Loucy (cell line): ENCODE measurements around the gene CXCL10.
"Not testable (repeated sequence)": the region's sequence is repeated elsewhere in the genome, so short reads cannot be mapped to it uniquely, and the experiment has no call there.

ENCODE experiments used
- H2AFZ ChIP-seq: fragments of 200-600 bp; sonication (generic); 2 replicates; pipeline ENCODE4 v1.6.0; 2016; ENCODE audit warnings: antibody characterized with exemption, mild to moderate bottlenecking, low read length, moderate library complexity
- H3F3A ChIP-seq: fragments of 200-600 bp; 2 replicates; pipeline ENCODE4 v1.6.0; 2016; ENCODE audit warnings: antibody characterized with exemption, low read depth, mild to moderate bottlenecking
- H3K27me3 ChIP-seq: fragments of 200-600 bp; sonication (generic); 2 replicates; pipeline ENCODE4 v1.6.1; 2014; ENCODE audit warnings: low read length, mild to moderate bottlenecking; ENCODE audit not compliant: insufficient read depth, poor library complexity, severe bottlenecking
- H3K36me3 ChIP-seq: fragments of 200-600 bp; sonication (generic); 2 replicates; pipeline ENCODE4 v1.6.1; 2016; ENCODE audit warnings: low read length; ENCODE audit not compliant: insufficient read depth
- H3K4me1 ChIP-seq: fragments of 200-600 bp; sonication (generic); 2 replicates; pipeline ENCODE4 v1.5.1; 2014; ENCODE audit warnings: low read length, mild to moderate bottlenecking; ENCODE audit not compliant: insufficient read depth, poor library complexity, severe bottlenecking
- H3K4me2 ChIP-seq: fragments of 200-600 bp; sonication (generic); 2 replicates; pipeline ENCODE4 v1.6.0; 2014; ENCODE audit warnings: antibody characterized with exemption, low read length, low read depth, mild to moderate bottlenecking; ENCODE audit not compliant: poor library complexity, severe bottlenecking
- H3K4me3 ChIP-seq: fragments of 200-600 bp; sonication (generic); 2 replicates; pipeline ENCODE4 v1.5.1; 2014; ENCODE audit warnings: low read length, mild to moderate bottlenecking, mixed read lengths; ENCODE audit not compliant: poor library complexity, severe bottlenecking
- H3K79me2 ChIP-seq: fragments of 200-600 bp; sonication (generic); 2 replicates; pipeline ENCODE4 v1.6.1; 2014; ENCODE audit warnings: low read length; ENCODE audit not compliant: insufficient read depth
- H3K9ac ChIP-seq: fragments of 200-600 bp; sonication (generic); 2 replicates; pipeline ENCODE4 v1.6.0; 2014; ENCODE audit warnings: mild to moderate bottlenecking, low read depth, low read length, moderate library complexity; ENCODE audit not compliant: poor library complexity, severe bottlenecking
- H3K9me2 ChIP-seq: fragments of 200-600 bp; sonication (generic); replicated peaks from 2 replicates; pipeline ENCODE4 v1.6.1; 2016; ENCODE audit warnings: low read depth, low read length, mixed read lengths
- H3K9me3 ChIP-seq: fragments of 200-600 bp; sonication (generic); 2 replicates; pipeline ENCODE4 v1.6.1; 2014; ENCODE audit warnings: mild to moderate bottlenecking, antibody characterized with exemption, low read length, low read depth; ENCODE audit not compliant: insufficient read depth
- H4K20me1 ChIP-seq: fragments of 200-600 bp; sonication (generic); 2 replicates; pipeline ENCODE4 v1.6.0; 2014; ENCODE audit warnings: antibody characterized with exemption, low read length, mild to moderate bottlenecking; ENCODE audit not compliant: insufficient read depth, poor library complexity, severe bottlenecking
- EZH2phosphoT487 ChIP-seq: fragments of 200-600 bp; IDR thresholded peaks from 2 replicates; pipeline ENCODE4 v1.6.1; 2018; ENCODE audit warnings: antibody characterized with exemption, mild to moderate bottlenecking, moderate library complexity, borderline replicate concordance
- TF ChIP-seq, protein P1 (sequence below): fragments of 200-600 bp; sonication (generic); conservative IDR thresholded peaks from 2 replicates; pipeline ENCODE4 v1.5.1; 2014; ENCODE audit warnings: mild to moderate bottlenecking, antibody characterized with exemption, low read length

Gene CXCL10

DNA sequence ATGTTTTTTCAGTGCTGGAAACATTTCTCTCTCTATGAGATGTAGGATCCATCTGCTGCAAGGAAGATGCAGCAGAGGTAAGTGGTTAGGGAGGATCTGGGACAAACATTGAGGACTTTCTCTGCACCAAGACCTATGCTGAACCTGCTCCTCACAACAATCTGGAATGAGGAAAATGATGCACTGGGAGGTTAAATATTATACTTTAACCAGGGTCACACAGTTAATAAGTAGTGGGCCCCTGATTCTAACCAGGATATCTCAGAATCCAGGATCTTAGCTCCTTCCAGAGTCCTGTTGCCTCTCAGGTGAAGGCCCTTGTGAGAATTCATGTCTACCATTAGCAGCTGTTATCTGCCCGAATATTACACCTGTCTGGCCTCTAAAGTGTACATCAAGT lies 23.0 kb downstream of the CXCL10 start:
- Histone ChIP-seq H3F3A (no peaks in the 10 kb centered on the region), H3K4me3 (no peak overlapping the region), H3K9ac (no peak overlapping the region), H3K9me2 (no peaks in the 10 kb centered on the region), H3K4me1 (no peaks in the 10 kb centered on the region), H4K20me1 (no peaks in the 10 kb centered on the region), H3K4me2 (no peak overlapping the region), H3K79me2 (no peaks in the 10 kb centered on the region), H2AFZ (no peak overlapping the region), H3K27me3 (no peaks in the 10 kb centered on the region), H3K9me3 (no peaks in the 10 kb centered on the region), H3K36me3 (no peaks in the 10 kb centered on the region)
- TF ChIP-seq EZH2phosphoT487, result no peak
- TF ChIP-seq, protein P1, sequence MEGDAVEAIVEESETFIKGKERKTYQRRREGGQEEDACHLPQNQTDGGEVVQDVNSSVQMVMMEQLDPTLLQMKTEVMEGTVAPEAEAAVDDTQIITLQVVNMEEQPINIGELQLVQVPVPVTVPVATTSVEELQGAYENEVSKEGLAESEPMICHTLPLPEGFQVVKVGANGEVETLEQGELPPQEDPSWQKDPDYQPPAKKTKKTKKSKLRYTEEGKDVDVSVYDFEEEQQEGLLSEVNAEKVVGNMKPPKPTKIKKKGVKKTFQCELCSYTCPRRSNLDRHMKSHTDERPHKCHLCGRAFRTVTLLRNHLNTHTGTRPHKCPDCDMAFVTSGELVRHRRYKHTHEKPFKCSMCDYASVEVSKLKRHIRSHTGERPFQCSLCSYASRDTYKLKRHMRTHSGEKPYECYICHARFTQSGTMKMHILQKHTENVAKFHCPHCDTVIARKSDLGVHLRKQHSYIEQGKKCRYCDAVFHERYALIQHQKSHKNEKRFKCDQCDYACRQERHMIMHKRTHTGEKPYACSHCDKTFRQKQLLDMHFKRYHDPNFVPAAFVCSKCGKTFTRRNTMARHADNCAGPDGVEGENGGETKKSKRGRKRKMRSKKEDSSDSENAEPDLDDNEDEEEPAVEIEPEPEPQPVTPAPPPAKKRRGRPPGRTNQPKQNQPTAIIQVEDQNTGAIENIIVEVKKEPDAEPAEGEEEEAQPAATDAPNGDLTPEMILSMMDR, result no peak

- not testable (repeated sequence) for H3K9me3 ChIP-seq, H3K27me3 ChIP-seq, H3F3A ChIP-seq, H3K9me2 ChIP-seq, H3K9ac ChIP-seq, H3K4me2 ChIP-seq, H4K20me1 ChIP-seq, H3K36me3 ChIP-seq, H3K4me3 ChIP-seq, H3K4me1 ChIP-seq, H3K79me2 ChIP-seq, H2AFZ ChIP-seq
Measured at GRCh38 chr4:75998525-75999147, 24.7 kb downstream of the CXCL10 start.

GRCh38 chr4:75997946-75998345 lies 25.4 kb downstream of the CXCL10 start:
- Histone ChIP-seq H4K20me1 (no peaks in the 10 kb centered on the region), H3K27me3 (no peaks in the 10 kb centered on the region), H3K4me3 (no peak overlapping the region), H3K9me2 (no peaks in the 10 kb centered on the region), H3K4me1 (no peaks in the 10 kb centered on the region), H3K36me3 (no peaks in the 10 kb centered on the region), H3K9me3 (no peaks in the 10 kb centered on the region), H3K79me2 (no peaks in the 10 kb centered on the region), H3K4me2 (no peak overlapping the region), H3F3A (no peaks in the 10 kb centered on the region), H3K9ac (no peak overlapping the region), H2AFZ (no peak overlapping the region)
- TF ChIP-seq, protein P1, result no peak

DNA sequence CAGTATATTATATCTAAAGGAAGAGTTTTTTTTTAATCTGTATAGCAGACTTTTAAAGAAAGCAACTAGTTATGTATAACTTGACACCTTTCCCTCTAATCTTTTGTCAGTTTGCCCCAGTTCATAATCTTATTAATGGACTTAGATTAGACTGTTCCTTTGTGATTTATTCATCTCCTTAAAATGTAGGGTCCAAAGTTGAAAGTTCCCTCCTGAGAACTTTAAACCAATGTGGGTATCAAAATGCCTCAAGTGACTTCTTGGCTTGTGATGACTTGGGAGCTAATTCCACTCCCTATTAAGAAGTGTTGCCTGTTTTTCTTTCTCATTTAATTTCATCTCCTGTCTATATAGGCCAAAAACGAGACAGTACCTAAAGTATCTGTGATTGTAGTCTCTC lies 26.2 kb downstream of the CXCL10 start:
- Histone ChIP-seq H2AFZ (0 out of 2 replicates have a peak overlapping the region, but pooled peaks have one; percentile 44), H3K27me3 (no peaks in the 10 kb centered on the region), H3F3A (no peaks in the 10 kb centered on the region), H4K20me1 (no peaks in the 10 kb centered on the region), H3K4me3 (no peak overlapping the region), H3K9me3 (no peaks in the 10 kb centered on the region), H3K79me2 (no peaks in the 10 kb centered on the region), H3K36me3 (no peaks in the 10 kb centered on the region), H3K4me2 (no peak overlapping the region), H3K9ac (no peak overlapping the region), H3K4me1 (no peaks in the 10 kb centered on the region), H3K9me2 (no peaks in the 10 kb centered on the region)
- no peak for TF ChIP-seq EZH2phosphoT487
- TF ChIP-seq, protein P1, result no peak
